HG02759 (cell line): Measurements from ENCODE around the gene CPZ.
"Not testable (repeated sequence)": the region's sequence is repeated elsewhere in the genome, so short reads cannot be mapped to it uniquely, and the experiment has no call there.

Experiments used
- ATAC-seq: cut with Tn5 transposase; IDR thresholded peaks from one replicate; pipeline ENCODE4 v1.9.1; 2021; ENCODE audit warnings: mild to moderate bottlenecking, moderate library complexity; ENCODE audit not compliant: unreplicated experiment

Gene CPZ

GRCh38 chr4:8648816-8649630 is 56.5 kb downstream of the CPZ start:
- no peak for ATAC-seq

- ATAC-seq: no peak
Measured at GRCh38 chr4:8649631-8650361, 57.2 kb downstream of the CPZ start.

- no peak for ATAC-seq
Measured at GRCh38 chr4:8651661-8652180, 59.2 kb downstream of the CPZ start.

GRCh38 chr4:8652181-8653078 is 59.9 kb downstream of the CPZ start:
- no peak for ATAC-seq

- ATAC-seq: no peak
Measured at GRCh38 chr4:8653326-8654000, 60.9 kb downstream of the CPZ start.

GRCh38 chr4:8654139-8654538 is 61.6 kb downstream of the CPZ start:
- not testable (repeated sequence) for ATAC-seq

GRCh38 chr4:8655411-8656184 is 63.0 kb downstream of the CPZ start:
- ATAC-seq: no peak

GRCh38 chr4:8656185-8656517 is 63.6 kb downstream of the CPZ start:
- ATAC-seq: no peak

GRCh38 chr4:8656711-8657380 is 64.3 kb downstream of the CPZ start:
- no peak for ATAC-seq

GRCh38 chr4:8657381-8658088 is 65.0 kb downstream of the CPZ start:
- ATAC-seq: no peak

- ATAC-seq: no peak
Measured at GRCh38 chr4:8662776-8663175, 70.2 kb downstream of the CPZ start.

- ATAC-seq: no peak
Measured at GRCh38 chr4:8664031-8664805, 71.7 kb downstream of the CPZ start.

GRCh38 chr4:8664976-8665375 is 72.4 kb downstream of the CPZ start:
- no peak for ATAC-seq

GRCh38 chr4:8665406-8666360 is 73.1 kb downstream of the CPZ start:
- ATAC-seq: no peak

GRCh38 chr4:8666581-8666980 is 74.0 kb downstream of the CPZ start:
- no peak for ATAC-seq
